LHCN-M2 (cell line): Measurements from ENCODE around the gene NTM. TPM values are rescaled to one million over a fixed set of nuclear protein-coding genes. Genes with fewer than 3 reads are reported as not detected.

Experiments
- DNase-seq: peaks from one replicate; pipeline ENCODE4 v3.0.0-alpha.2; 2012; ENCODE audit warnings: low read depth
- total RNA-seq: library from RNA; depleted of rRNA; stranded (reverse); fragments of >200 nt; gene quantifications from 2 replicates; pipeline ENCODE4 v1.2.3, GENCODE V29; 2014

The NTM gene
- total RNA-seq, 1 experiment from 2014 or later: 45.6 TPM

DNA sequence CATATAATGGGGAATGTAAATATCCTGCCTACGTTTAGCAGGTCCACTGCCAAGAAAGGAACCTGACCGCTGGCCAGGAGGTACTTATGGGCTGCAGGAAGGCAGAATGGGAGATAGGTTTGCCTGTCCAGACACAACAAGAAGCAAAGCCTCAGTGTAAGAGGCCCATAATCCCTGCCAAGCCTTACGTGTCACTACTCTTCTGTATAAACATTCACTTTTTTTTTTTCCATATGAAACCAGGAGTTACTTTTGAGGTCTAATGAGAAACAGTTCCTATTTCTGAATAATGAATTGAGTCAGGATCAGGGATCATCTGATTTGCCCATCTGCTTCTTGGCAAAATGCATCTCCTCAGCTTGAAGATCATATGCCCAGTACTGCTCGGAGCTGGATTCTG, 230.2 kb downstream of the NTM start:
- no peak for DNase-seq

DNA sequence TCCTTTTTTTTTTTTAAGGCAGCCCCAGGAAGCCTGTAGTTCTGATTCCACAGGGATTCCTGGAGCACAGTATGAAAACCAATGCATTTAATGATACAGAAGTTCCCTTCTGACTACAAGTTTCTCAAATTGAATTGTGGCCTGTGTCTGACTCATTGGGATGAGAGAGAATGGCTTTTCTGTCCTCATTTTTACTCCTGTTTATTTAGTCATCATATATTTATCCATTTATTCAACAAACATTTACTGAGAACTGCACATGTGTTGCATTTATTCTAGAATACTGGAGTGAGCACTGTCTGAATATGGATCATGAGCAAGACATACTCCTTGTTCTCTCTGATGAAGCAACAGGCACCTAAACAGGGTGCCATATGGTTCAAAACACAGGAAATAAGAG, 231.2 kb downstream of the NTM start:
- DNase-seq: no peak

DNA sequence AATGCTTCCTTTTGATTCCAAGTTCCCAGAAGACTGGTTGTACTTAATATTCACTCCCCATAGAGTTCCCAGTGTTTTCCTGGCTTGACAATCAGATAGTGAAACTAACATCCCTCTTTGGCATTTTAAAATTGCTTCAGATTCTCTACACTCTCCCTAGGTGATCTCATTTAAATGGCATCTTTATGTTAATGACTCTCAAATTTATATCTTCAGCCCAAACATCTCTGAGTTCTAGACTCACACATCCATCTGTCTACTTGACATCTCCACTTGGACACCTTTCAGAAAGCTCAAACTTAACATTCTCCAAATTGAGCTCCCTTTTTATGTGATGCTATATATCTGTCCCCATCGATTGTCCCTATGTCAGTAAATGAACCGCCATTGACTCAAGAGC, 232.0 kb downstream of the NTM start:
- no peak for DNase-seq

DNA sequence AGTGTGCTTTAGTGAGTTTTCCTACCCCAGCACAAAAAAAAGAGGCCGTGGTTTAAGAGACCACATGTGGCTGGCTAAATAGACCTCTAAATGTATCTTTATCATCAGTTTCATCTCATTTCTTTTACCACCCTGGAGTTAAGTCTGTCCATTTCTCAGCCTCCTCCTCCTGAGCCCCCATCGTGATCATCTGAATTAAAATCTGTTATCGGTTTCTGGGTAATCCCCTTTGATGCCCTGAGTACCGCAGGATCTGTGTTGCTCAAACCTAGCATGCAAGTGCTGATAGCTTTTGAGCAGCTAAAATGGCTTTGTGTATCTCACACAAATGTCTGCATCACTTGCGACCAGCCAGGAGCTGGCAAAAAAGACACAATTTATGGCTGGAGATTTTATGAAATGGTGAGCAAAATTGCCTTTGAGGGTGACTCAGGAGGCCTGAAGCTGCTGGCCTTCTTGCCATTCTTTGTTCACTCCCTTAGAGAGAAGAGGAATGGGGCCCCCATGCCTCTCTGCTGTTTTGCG, 236.5 kb downstream of the NTM start:
- no peak for DNase-seq

DNA sequence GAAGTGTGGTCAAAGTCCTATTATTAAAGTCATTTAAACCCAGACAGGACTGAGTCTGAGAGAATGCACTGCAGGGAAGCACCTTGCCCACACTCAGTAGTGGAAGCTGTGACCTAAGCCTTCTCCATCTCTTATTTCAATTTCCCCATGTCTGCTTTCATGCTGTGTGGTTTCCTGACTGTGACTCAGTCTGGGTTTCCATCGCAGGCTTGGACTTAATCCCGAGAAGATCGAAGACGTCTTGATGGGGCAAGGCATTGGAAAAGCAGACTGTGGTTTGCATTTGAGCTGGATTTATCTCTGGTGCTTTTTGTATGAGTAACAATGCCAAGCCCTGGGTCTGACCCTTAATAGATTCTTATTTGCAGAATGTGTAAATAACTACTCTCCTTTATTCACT, 238.9 kb downstream of the NTM start:
- peak; percentile 79 for DNase-seq

DNA sequence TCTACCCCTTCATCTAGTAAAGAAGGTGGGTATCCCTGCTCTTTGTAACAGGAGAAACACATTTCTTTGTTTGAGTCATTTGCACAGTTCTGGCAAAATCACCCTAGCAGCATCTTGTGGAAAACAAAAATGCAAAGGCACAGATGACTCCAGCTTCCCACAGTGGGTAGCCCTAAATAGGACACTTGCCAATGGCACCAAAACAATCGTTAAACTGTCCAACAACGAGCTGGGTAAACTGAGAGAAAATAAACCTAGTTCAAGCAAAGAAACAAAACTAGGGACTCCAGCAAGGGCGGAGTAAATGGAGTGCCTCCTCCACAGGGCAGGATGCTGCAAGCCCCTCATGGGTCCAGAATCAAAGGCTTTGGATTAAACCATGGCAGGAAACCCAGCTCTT, 239.5 kb downstream of the NTM start:
- peak; percentile 17 for DNase-seq

DNA sequence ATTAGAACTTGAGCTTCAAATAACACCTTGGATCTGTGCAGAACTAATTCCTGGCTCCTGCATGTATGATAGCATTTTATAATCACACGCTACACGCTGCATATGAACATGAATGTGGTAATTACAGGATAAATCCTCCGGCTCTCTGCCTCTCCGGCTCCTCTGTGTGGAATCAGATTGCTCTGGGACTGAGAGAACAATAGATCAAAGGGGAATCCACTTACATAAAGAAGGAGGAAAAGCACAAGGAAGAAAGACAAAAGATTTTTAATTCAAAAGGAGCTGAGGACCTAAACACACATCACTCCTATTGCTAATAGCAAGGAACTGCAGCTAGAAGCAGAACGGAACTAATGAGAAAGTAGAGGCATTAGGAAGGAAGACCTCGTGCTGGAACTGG, 240.9 kb downstream of the NTM start:
- no peak for DNase-seq

DNA sequence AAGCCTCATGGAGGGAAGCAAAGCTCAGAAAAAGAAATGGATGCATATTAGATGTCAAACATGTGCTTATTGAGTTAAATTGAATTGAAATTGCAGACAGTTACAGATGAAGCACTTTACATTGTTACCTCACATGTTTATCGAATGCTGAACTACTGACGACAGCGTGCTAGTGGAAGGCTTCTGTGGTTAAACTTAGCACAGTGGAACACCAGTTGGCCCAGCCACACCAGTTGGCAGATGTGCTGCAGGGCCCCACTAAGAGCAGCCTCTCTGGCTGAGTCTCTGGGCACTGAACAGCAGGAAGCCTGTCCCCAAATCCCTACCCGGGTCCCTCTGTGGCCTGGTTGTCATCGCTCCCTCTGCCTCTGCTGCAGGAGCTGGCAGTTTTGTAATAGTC, 242.1 kb downstream of the NTM start:
- no peak for DNase-seq

DNA sequence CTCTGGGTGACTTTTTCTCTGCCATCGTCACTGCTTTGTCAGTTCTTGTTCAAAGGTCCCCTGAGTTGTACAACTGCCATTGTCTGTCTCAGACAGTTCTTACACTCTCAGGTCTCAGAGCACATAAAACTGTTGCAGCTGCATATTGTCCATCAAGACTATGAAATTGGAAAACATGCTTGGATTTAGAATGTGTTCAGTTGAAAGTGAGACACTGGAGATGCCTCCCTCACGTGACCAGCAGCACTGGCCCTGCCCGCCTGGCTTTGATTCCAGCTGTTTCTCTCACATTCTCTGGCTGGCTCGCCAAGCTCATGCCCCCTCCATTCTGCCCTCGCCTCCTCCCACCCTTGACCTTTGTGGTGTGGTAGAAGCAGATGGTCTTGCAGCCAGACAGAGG, 244.2 kb downstream of the NTM start:
- DNase-seq: peak; percentile 82

DNA sequence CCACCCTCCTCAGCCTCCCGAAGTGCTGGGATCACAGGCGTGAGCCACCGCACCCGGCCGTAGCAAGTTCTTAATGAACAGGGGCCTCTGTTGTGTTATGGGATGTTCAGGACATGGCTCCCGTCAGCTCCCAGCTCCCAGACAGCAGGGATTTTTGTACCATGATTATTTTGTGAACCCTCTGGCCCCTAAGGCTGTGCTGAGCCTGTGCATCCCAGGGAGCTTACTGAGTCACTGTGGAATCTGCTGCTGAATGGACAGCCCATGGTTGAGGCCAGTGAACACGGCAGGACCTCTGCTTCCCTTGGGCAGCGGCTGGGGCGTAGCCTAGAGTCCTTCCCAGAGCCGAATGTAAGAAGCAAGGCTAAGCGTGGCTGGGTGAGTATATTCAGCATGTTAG, 245.2 kb downstream of the NTM start:
- peak; percentile 7 for DNase-seq

DNA sequence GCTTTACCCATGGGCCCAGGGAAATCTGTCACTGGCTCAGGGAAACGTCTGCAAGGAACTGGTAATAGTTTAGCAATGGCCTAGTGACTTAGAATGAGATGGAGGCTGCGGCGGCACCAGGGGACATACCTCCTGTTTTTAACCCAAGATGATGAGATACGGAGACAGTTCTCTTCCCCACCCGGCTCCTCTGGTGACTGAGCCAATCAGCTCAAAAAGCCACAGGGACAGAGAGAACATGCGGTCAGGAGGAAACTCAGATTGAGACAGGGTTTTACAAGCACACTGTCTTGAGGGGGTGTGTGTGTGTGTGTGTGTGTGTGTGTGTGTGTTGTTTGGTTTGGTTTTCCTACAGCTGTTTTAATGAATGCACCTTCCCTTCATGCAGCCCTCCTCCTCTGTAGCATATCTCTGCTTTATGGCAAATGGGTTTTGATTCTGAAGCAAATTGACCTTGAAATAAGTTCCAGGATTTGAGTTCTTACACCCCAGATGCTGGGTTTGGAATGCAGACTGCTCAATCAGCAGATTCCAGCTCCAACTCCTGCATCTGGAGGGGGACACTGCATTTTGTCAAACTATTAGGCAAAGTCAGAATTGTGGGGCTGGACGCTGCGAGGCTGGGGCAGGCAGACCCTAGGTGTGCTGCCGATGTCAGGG, 246.2 kb downstream of the NTM start:
- no peak for DNase-seq

DNA sequence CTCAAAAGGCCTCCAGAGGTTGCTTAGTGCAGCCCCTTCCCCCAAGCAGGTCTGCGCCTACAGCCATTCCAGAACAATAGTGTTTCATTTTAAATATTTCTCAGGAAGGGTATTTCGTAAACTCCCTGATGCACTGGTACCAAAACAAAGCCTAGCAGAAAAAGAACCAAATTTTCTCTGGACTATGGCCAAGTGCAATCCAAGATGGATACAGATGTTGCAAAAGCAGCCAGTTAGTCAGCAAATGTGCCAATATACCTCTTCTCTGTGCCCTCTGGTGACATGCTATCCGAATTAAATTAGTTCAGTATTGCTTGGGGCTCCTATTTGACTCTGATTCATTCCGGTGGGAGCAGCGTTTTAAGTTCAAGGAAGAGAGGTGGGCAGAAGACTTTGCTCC, 247.8 kb downstream of the NTM start:
- peak; percentile 41 for DNase-seq

DNA sequence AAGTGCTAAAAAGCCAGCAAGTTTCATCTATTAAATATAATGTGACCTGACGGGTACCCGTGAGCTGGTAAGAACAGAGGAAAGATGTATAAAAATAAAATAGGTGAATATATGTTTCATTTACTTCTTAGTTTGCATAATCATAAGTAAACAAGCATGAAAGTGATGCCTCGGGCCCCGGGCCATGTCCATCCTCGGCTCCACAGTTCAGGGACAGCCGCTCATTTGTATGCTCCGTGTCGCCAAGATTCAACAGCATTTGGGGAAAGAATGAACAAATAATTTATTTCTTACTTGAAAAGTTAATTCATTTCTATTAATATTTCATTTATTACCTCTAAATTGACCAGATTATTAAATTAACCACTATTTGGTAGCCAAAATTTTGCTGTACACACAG, 251.8 kb downstream of the NTM start:
- DNase-seq: no peak

DNA sequence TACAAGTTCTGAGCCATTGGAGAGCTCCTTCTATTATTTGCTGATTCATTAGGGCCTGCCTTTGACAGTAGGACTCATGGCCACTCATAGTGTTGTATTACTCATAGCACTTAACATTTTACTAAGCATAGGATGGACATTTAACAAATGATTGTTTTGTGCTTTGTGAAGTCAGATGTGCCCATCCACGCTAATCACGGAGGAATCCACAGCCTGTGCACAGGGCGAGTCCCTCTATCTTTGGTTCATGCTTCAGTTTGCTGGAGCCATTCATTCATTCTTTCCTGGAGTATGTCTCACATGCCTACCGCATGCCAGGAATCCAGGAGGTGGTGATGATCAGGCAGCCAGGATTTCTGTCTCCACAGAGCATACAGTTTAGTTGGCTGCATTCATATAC, 254.1 kb downstream of the NTM start:
- DNase-seq: peak; percentile 20

DNA sequence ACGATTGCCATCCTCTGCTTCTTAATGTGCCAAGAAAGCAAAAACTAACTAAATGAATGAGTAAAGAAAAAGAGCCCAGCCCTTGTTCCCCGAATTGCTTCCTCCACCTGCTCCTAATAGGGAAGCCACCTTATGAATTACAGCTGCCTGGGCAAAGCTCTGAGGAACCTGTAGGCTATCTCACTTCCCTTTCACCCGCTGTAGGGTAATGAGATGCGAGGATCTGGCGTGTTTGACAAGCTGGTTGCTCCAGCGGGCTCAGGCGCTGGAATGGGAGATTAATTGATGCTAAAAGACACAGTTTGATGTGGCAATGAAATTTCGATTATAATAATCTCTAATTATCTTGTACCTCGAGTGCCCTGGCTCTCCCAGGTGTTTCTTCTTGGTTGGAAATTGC, 256.4 kb downstream of the NTM start:
- DNase-seq: no peak

DNA sequence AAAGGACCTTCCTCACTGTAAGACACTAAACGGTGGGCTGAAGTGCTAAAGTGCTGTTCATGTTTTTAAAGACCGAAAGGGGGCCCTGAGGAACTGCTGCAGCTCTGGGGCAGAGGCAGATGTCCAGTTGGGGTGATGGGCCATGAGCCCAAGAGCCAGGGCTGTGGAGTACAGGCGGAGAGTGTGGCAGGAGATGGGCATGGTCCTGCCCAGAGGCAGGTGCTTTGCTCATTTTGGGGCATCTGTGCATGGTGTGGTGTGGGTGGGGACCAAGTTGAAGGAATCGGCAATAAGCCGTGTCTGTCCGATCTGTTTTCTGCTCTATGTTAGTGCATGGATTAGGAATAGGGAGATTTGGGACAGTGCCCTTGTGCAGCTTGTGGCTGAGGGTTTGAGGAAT, 258.3 kb downstream of the NTM start:
- DNase-seq: no peak

DNA sequence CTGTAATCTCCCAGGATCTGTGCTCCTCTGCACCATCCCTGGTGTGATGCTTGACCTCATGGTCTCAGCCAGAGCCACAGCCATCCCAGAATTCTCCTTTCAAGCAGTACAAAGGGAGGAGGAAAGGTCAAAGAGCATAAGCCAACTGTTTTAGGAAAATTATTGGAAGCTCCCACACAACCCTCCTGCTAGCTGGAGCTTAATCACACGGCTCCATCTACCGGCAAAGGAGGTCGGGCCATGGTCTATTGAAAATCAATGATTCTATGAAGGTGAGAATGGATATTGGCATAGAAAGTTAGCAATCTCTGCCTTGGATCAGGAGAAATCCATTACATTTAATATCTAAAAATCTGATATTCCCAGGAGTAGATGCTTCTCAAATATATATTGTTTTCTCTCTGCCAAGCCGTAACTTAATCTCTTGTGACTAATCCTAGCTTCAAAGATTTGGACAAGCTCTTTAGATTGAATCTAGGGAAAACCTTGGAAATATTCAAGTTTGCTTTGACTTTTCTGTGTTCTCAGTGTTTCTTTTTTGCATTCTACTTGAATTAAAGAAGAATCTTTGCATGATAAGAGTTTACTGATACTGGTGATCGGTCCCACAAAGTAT, 259.6 kb downstream of the NTM start:
- no peak for DNase-seq

DNA sequence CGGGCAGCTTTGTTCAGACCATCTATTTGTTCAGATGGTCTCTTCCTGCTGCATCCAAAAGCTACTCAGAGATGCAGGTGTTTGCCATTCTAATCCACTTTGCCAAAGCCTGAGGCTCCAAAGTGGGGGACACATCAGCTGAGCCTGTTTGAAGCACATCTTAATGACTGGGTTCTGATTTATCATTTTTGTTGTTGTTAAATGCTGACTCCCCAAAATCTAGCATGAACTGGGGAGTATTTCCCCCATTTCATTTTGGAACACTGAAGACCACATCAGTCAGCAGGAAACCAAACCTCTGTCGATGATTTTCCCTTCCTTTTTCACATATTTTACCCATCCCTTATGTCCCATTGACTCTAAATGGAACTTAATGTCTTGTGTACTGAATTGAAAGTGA, 262.6 kb downstream of the NTM start:
- DNase-seq: no peak

DNA sequence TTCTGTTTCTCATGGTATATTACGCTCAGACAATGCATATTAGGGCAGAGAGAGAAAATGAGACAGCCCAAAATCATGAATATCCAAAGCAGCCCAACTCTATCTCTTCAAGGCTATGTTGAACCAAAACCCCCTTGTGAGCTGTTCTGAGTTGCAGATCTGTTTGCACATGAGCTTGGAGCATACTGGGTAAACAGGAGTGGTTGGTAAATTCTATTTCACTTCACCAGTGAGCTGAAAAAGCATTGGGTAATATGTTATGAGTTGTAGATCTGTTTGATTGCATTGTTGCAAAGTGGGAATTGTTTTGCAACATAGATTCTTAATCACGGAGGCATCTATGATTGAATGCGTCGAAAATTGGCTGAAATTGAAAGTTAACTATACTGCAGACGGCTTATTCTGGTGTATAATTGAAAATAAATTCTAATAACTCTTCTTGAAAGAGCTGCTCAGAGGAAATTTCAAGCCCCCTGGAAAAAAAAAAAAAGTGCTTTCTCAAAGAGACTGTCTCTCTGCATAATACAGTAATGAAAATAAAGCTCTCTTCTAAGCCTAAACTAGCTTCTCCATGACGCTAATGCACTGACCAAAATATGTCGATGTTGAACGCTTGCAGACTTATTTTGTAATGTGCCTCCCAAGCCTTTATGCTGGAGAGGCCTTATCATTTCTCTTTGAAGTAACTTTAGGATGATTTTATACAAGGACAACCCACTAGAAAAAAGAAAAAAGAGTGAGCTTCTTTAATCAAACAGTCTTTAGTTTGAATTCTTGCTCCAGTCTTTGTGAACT, 263.7 kb downstream of the NTM start:
- no peak for DNase-seq

DNA sequence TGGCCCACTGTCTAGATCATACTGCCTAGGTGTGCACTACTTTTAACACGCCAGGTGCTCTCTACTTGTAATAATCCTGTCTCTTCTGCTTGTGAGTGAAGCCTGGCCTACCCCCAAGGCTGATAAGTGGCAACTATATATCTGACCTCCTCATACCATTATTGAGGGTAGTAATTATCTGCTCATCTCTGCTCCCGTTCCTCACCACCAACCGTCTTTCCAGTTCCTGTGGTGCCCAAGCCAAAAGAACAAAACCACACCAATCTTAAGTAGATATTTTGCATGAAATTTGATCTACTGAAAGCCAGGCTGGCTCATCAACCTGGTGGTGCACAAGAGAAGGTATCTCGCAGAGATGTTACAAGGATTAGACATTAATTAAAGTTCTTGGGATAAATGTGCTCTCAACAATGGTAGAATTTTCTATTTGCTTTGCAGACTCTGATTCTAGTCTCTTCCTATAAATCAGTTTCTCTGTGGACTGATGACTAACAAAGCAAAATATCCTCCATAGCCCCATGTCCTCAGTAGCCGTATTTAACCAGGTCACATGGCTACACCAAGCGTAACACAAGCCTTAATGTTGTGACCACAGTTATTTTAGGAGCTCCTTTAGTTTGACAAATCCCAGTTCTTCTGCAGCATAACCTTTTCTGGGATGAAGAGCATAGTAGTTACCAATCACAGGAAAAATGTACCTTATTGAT, 267.2 kb downstream of the NTM start:
- peak; percentile 52 for DNase-seq

DNA sequence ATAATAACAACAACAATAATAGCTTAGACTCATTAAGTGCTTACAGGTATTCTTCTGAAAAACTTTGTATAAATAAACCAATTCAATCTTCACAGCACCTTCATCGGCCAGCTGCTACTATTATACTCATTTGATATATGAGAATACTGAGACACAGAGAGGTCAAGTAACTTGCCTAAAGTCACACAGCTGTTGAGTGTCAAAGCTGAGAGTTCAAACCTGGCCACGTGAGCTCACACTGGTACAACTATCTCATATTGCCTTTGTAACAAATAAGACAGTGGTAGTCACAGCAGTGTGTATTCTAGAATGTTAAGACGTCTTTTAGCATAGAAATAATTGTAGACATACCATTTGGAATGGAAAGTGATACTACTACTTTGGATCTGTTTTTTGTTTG, 268.5 kb downstream of the NTM start:
- no peak for DNase-seq

DNA sequence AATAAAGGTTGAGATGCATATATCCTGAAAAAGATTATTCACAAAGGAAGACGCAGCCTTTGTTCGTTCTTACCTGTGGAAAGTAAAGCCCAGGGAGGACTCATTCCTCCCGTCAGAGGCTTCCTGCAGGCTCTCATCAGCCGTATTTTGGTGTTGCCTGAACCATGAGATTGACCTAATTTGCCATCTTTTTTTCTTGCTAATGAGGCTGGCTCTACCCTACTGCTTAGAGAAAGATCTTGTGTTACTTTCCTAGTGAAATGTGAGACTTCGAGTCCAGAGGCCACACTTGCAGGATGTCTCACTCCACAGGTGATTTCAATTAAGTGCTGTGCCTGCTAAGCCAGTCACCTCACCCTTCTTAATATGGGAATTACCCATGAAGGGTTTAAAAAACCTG, 269.9 kb downstream of the NTM start:
- no peak for DNase-seq
